ENCODE results near the gene CENPC. TPM values are rescaled to one million over a fixed set of nuclear protein-coding genes. Genes with fewer than 3 reads are reported as not detected.

The CENPC gene
- total and polyA plus RNA-seq, 2 donors (not counting 3 experiments of a cell fraction or from before 2014, with no cell fraction given): 3.6 to 26.4 TPM

GRCh38 chr4:67556436-67556835 is 11.1 kb upstream of the CENPC start:
- Histone ChIP-seq H4K20me1 (replicated peaks; ENCODE audit: control insufficient read depth, extremely low read depth, insufficient read depth, low read length) (no peaks in the 10 kb centered on the region), H3K36me3 (ENCODE audit: control insufficient read depth in 2 of 2, extremely low read depth in 1 of 2, insufficient read depth in 2 of 2, low read length in 2 of 2) (no peaks in the 10 kb centered on the region), H3K27me3 (ENCODE audit: control insufficient read depth in 2 of 2, insufficient read depth in 2 of 2, low read length in 2 of 2) (no peaks in the 10 kb centered on the region), H3K9me1 (replicated peaks; ENCODE audit: control insufficient read depth, extremely low read depth, insufficient read depth, low read length) (no peaks in the 10 kb centered on the region), H2AFZ (ENCODE audit: low read depth, low read length) (peak overlapping the region; percentile 52), H3K4me2 (ENCODE audit: insufficient read depth, low read length) (peak overlapping the region; percentile 9), H3K4me1 (ENCODE audit: control insufficient read depth, extremely low read depth, insufficient read depth, low read length) (peaks cover 9% of the 10 kb centered on the region), H3K9me3 (replicated peaks; ENCODE audit: control insufficient read depth, insufficient read depth, low read length) (no peaks in the 10 kb centered on the region), H3K27ac (ENCODE audit: insufficient read depth, low read depth, low read length) (peak overlapping the region; percentile 59), H3K79me2 (ENCODE audit: control insufficient read depth, insufficient read depth, low read length) (no peaks in the 10 kb centered on the region), H3K9ac (replicated peaks; ENCODE audit: extremely low read depth, insufficient read depth, low read length) (peak overlapping the region; percentile 50), H3K4me3 (replicated peaks in 1 of 3; ENCODE audit: insufficient read depth in 1 of 3, low read depth in 1 of 3, low read length in 3 of 3) (no peak overlapping the region)
- FAIRE-seq: no peak
- ChIA-PET POLR2A (interaction anchor here (0.9 kb wide), 1 partner anchor 12 kb away, joined by 4 read pairs; the partner anchor contains the start of gene CENPC), CTCF (interaction anchor here (0.9 to 1.0 kb wide), 2 partner anchors 10 to 14 kb away, joined by 3 to 4 read pairs; no protein-coding TSS in a partner anchor)
- dilution Hi-C loops (cut with MboI; ENCODE audit: extremely low pct_ligation_motif_present, low sequenced_read_pairs) (no loop called here), intact Hi-C loops (cut with micrococcal nuclease) (no loop called here)
- no peak for DNase-seq (ENCODE audit: low read depth, low spot score)
- TF ChIP-seq POLR2AphosphoS5 (IDR thresholded peaks at IDR 0.05; ENCODE audit: insufficient read depth, low read depth, low read length): no peak
- TF ChIP-seq FOS (IDR thresholded peaks at IDR 0.05; ENCODE audit: borderline replicate concordance, insufficient read depth, low read length): no peak
- peak; percentile 4 for TF ChIP-seq JUN (IDR thresholded peaks at IDR 0.05; ENCODE audit: borderline replicate concordance, insufficient read depth, insufficient read length, low read depth)
- no peak for TF ChIP-seq GATA2 (IDR thresholded peaks at IDR 0.05; ENCODE audit: insufficient read depth, insufficient read length, low read depth, low read length)
- TF ChIP-seq MYC (IDR thresholded peaks at IDR 0.05; ENCODE audit: low read depth, low read length): no peak
- TF ChIP-seq POLR2A (IDR thresholded peaks at IDR 0.05; ENCODE audit: low read depth, low read length): no peak
- TF ChIP-seq CTCF (IDR thresholded peaks at IDR 0.05; ENCODE audit: extremely low read depth in 1 of 2, insufficient read depth in 1 of 2, low read depth in 1 of 2, low read length in 2 of 2): no peak
- no TSS peak for BruUV-seq (replicated peaks)
